Fibroblast of the aortic adventitia (primary cell): Measurements from ENCODE around the gene E4F1. TPM values are rescaled to one million over a fixed set of nuclear protein-coding genes. Genes with fewer than 3 reads are reported as not detected.

Experiments used
- DNase-seq: peaks from one replicate; pipeline ENCODE4 v3.0.0-alpha.2; 2010; ENCODE audit warnings: low read depth
- H3K4me3 ChIP-seq: 2 replicates; pipeline ENCODE4 v1.5.1; 2011; ENCODE audit warnings: low read depth, mild to moderate bottlenecking, control low read depth, low read length, moderate library complexity
- CTCF ChIP-seq: IDR thresholded peaks from 2 replicates; pipeline ENCODE4 v1.5.1; 2011; ENCODE audit warnings: mild to moderate bottlenecking, low read length, control low read depth, inconsistent platforms; ENCODE audit not compliant: insufficient read depth
- total RNA-seq: library from RNA; depleted of rRNA; stranded (reverse); fragments of >200 nt; gene quantifications from 2 replicates; pipeline ENCODE4 v1.2.3, GENCODE V29; 2012; ENCODE audit warnings: low replicate concordance

Gene E4F1
- total RNA-seq, 1 donor = 18.7 TPM

- no peak for DNase-seq
- no peak for TF ChIP-seq CTCF
- no peak overlapping the region for H3K4me3 ChIP-seq
Observed at GRCh38 chr16:2270588-2271470, 47.4 kb downstream of the E4F1 start.

- no peak overlapping the region for H3K4me3 ChIP-seq
- no peak for DNase-seq
- TF ChIP-seq CTCF = no peak
Observed at GRCh38 chr16:2271848-2272461, 48.6 kb downstream of the E4F1 start.

- no peak overlapping the region for H3K4me3 ChIP-seq
- TF ChIP-seq CTCF = no peak
- DNase-seq = no peak
Observed at GRCh38 chr16:2273484-2273883, 50.1 kb downstream of the E4F1 start.

GRCh38 chr16:2273931-2274330 lies 50.5 kb downstream of the E4F1 start:
- no peak for DNase-seq
- no peak overlapping the region for H3K4me3 ChIP-seq
- no peak for TF ChIP-seq CTCF

GRCh38 chr16:2275476-2276367 lies 52.3 kb downstream of the E4F1 start:
- TF ChIP-seq CTCF = no peak
- no peak overlapping the region for H3K4me3 ChIP-seq
- DNase-seq = no peak

- no peak for DNase-seq
- H3K4me3 ChIP-seq = no peak overlapping the region
- TF ChIP-seq CTCF = no peak
Observed at GRCh38 chr16:2276368-2277195, 53.2 kb downstream of the E4F1 start.
